Skeletal muscle satellite cell (primary cell): ENCODE results near the gene TMEM272.

Experiments used
- H3K27me3 ChIP-seq: 2 replicates; pipeline ENCODE4 v1.7.0; 2013; ENCODE audit warnings: low read length; ENCODE audit not compliant: control insufficient read depth, insufficient read depth
- H3K36me3 ChIP-seq: 2 replicates; pipeline ENCODE4 v1.7.0; 2013; ENCODE audit warnings: mild to moderate bottlenecking, control low read depth, low read length; ENCODE audit not compliant: insufficient read depth
- H3K4me1 ChIP-seq: 2 replicates; pipeline ENCODE4 v1.7.0; 2013; ENCODE audit warnings: low read length; ENCODE audit not compliant: control insufficient read depth, insufficient read depth
- H3K4me2 ChIP-seq: 2 replicates; pipeline ENCODE4 v1.7.0; 2013; ENCODE audit warnings: mild to moderate bottlenecking, low read length
- H3K4me3 ChIP-seq: 2 replicates; pipeline ENCODE4 v1.7.0; 2013; ENCODE audit warnings: low read length
- H3K9ac ChIP-seq: 2 replicates; pipeline ENCODE4 v1.7.0; 2013; ENCODE audit warnings: mild to moderate bottlenecking, low read depth, low read length, moderate library complexity
- H3K9me3 ChIP-seq: replicated peaks from 2 replicates; pipeline ENCODE4 v1.7.0; 2013; ENCODE audit warnings: mild to moderate bottlenecking, control low read depth, low read length

The TMEM272 gene

GRCh38 chr13:51814825-51815650 lies 29.9 kb downstream of the TMEM272 start:
- Histone ChIP-seq H3K36me3 (no peaks in the 10 kb centered on the region), H3K9me3 (no peaks in the 10 kb centered on the region), H3K4me2 (peak overlapping the region; percentile 76), H3K4me1 (peaks cover 4% of the 10 kb centered on the region), H3K27me3 (peaks cover 42% of the 10 kb centered on the region), H3K4me3 (peak overlapping the region; percentile 55), H3K9ac (no peak overlapping the region)

GRCh38 chr13:51814071-51814470 lies 30.9 kb downstream of the TMEM272 start:
- Histone ChIP-seq H3K9me3 (no peaks in the 10 kb centered on the region), H3K27me3 (peaks cover 32% of the 10 kb centered on the region), H3K9ac (no peak overlapping the region), H3K36me3 (no peaks in the 10 kb centered on the region), H3K4me3 (no peak overlapping the region), H3K4me2 (no peak overlapping the region), H3K4me1 (peaks cover 4% of the 10 kb centered on the region)

GRCh38 chr13:51811920-51812451 lies 33.0 kb downstream of the TMEM272 start:
- Histone ChIP-seq H3K4me3 (no peak overlapping the region), H3K4me1 (peaks cover 4% of the 10 kb centered on the region), H3K27me3 (peaks cover 18% of the 10 kb centered on the region), H3K9ac (no peak overlapping the region), H3K9me3 (no peaks in the 10 kb centered on the region), H3K4me2 (no peak overlapping the region), H3K36me3 (no peaks in the 10 kb centered on the region)

GRCh38 chr13:51811046-51811445 lies 33.9 kb downstream of the TMEM272 start:
- Histone ChIP-seq H3K9me3 (no peaks in the 10 kb centered on the region), H3K4me1 (peaks cover 10% of the 10 kb centered on the region), H3K36me3 (no peaks in the 10 kb centered on the region), H3K4me2 (no peak overlapping the region), H3K4me3 (no peak overlapping the region), H3K27me3 (peaks cover 9% of the 10 kb centered on the region), H3K9ac (no peak overlapping the region)

- Histone ChIP-seq H3K4me1 (peaks cover 13% of the 10 kb centered on the region), H3K36me3 (no peaks in the 10 kb centered on the region), H3K27me3 (no peaks in the 10 kb centered on the region), H3K4me3 (no peak overlapping the region), H3K9me3 (no peaks in the 10 kb centered on the region), H3K9ac (no peak overlapping the region), H3K4me2 (no peak overlapping the region)
Observed at GRCh38 chr13:51808811-51809210, 36.2 kb downstream of the TMEM272 start.

- Histone ChIP-seq H3K4me1 (peaks cover 28% of the 10 kb centered on the region), H3K4me3 (no peak overlapping the region), H3K36me3 (no peaks in the 10 kb centered on the region), H3K9ac (no peak overlapping the region), H3K4me2 (no peak overlapping the region), H3K9me3 (no peaks in the 10 kb centered on the region), H3K27me3 (no peaks in the 10 kb centered on the region)
Observed at GRCh38 chr13:51807041-51807440, 37.9 kb downstream of the TMEM272 start.

- peaks cover 33% of the 10 kb centered on the region for H3K4me1 ChIP-seq
- no peak overlapping the region for H3K4me2 ChIP-seq
- H3K9ac ChIP-seq: no peak overlapping the region
- H3K27me3 ChIP-seq: no peaks in the 10 kb centered on the region
- no peaks in the 10 kb centered on the region for H3K36me3 ChIP-seq
- no peak overlapping the region for H3K4me3 ChIP-seq
- H3K9me3 ChIP-seq: no peaks in the 10 kb centered on the region
Observed at GRCh38 chr13:51806566-51806965, 38.4 kb downstream of the TMEM272 start.

GRCh38 chr13:51805925-51806324 lies 39.1 kb downstream of the TMEM272 start:
- Histone ChIP-seq H3K9me3 (no peaks in the 10 kb centered on the region), H3K4me2 (no peak overlapping the region), H3K4me3 (no peak overlapping the region), H3K9ac (no peak overlapping the region), H3K27me3 (no peaks in the 10 kb centered on the region), H3K4me1 (peaks cover 37% of the 10 kb centered on the region), H3K36me3 (no peaks in the 10 kb centered on the region)

- Histone ChIP-seq H3K27me3 (no peaks in the 10 kb centered on the region), H3K36me3 (no peaks in the 10 kb centered on the region), H3K4me2 (peak overlapping the region; percentile 97), H3K9ac (no peak overlapping the region), H3K4me3 (no peak overlapping the region), H3K4me1 (peaks cover 37% of the 10 kb centered on the region), H3K9me3 (no peaks in the 10 kb centered on the region)
Observed at GRCh38 chr13:51805313-51805712, 39.7 kb downstream of the TMEM272 start.

- H3K4me3 ChIP-seq: peak overlapping the region; percentile 86
- H3K36me3 ChIP-seq: no peaks in the 10 kb centered on the region
- peak overlapping the region; percentile 93 for H3K9ac ChIP-seq
- no peaks in the 10 kb centered on the region for H3K9me3 ChIP-seq
- H3K27me3 ChIP-seq: no peaks in the 10 kb centered on the region
- H3K4me1 ChIP-seq: peaks cover 37% of the 10 kb centered on the region
- peak overlapping the region; percentile 97 for H3K4me2 ChIP-seq
Observed at GRCh38 chr13:51804295-51805172, 40.4 kb downstream of the TMEM272 start.

GRCh38 chr13:51803422-51804294 lies 41.3 kb downstream of the TMEM272 start, which contains the start of gene DHRS12:
TSS of gene DHRS12 (minus strand) at chr13:51804163. CDS start at chr13:51799659, 4,504 bp downstream.
- H3K4me3 ChIP-seq: peak within 1 kb of the TSS; percentile 86
- H3K27me3 ChIP-seq: no peaks in the 10 kb centered on the region
- H3K4me2 ChIP-seq: peak within 1 kb of the TSS; percentile 97
- peak within 1 kb of the TSS; percentile 93 for H3K9ac ChIP-seq
- no peaks in the 10 kb centered on the region for H3K36me3 ChIP-seq
- no peaks in the 10 kb centered on the region for H3K9me3 ChIP-seq
- H3K4me1 ChIP-seq: peaks cover 37% of the 10 kb centered on the region
